ENCODE results near the gene AFAP1. TPM values are rescaled to one million over a fixed set of nuclear protein-coding genes. Genes with fewer than 3 reads are reported as not detected.

Gene AFAP1
- total RNA-seq, 1 donor from 2014 or later: 6.7 TPM

DNA sequence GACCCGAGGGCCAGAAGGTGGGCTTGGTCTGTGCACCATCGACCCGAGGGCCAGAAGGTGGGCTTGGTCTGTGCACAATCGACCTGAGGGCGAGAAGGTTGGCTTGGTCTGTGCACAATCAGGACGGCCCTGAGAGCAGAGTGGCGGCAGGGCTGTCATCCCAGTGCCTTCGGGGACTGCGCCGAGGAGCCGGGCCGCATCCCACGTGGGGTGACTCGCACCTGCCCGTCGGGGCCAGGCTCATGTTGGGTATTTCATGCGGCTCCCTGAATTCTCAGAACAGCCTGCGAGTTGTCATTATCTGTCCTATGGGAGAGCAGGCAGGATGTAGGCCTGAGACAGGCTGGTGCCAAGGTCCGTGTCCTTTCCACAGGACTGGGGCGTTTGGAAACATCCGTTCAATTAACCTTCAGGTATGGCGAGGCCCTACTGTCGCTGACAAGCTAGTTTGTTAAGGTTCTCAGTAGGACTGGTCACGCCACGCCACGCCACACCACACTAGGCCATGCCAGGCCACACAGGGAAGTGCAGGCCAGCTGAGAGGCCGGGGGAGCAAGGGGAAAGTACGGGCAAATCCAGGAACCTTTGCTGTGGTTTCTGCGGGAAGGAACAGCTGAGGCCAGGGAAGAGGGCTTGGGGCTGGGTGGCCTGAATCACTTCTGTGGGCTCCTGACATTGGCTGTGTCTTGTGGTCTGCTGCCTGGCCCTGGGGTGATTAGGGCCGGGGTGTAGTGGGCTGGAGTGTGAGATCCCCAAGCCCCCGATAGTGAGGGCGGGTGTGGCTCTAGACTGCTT lies 182.9 kb downstream of the AFAP1 start:
- no peaks in the 10 kb centered on the region for H3K79me2 ChIP-seq (ENCODE audit: low read depth)
- no peaks in the 10 kb centered on the region for H3K36me3 ChIP-seq
- Mint-ChIP-seq H3K27ac (peak overlapping the region; percentile 25), H3K36me3 (no peaks in the 10 kb centered on the region), H3K27me3 (ENCODE audit: insufficient read depth, low read depth) (peaks cover 29% of the 10 kb centered on the region), H3K9me3 (peaks cover 4% of the 10 kb centered on the region), H3K4me1 (peaks cover 31% of the 10 kb centered on the region), H3K4me3 (peak overlapping the region; percentile 13)
- peaks cover 16% of the 10 kb centered on the region for H3K4me1 ChIP-seq
- H3F3A ChIP-seq (ENCODE audit: low read depth): peaks cover 12% of the 10 kb centered on the region
- TF ChIP-seq EZH2phosphoT487 (IDR thresholded peaks at IDR 0.05): no peak
- H3K27ac ChIP-seq: no peak overlapping the region
- DNase-seq (ENCODE audit: low spot score): no peak
- no peaks in the 10 kb centered on the region for H3K27me3 ChIP-seq
- no peak overlapping the region for H2AFZ ChIP-seq (replicated peaks)
- H3K9me3 ChIP-seq (ENCODE audit: low read depth): no peaks in the 10 kb centered on the region
- no peak overlapping the region for H3K4me3 ChIP-seq
- H3K9ac ChIP-seq: no peak overlapping the region
- no peak overlapping the region for H3K4me2 ChIP-seq
- H4K20me1 ChIP-seq (ENCODE audit: low read depth): peaks cover 16% of the 10 kb centered on the region

DNA sequence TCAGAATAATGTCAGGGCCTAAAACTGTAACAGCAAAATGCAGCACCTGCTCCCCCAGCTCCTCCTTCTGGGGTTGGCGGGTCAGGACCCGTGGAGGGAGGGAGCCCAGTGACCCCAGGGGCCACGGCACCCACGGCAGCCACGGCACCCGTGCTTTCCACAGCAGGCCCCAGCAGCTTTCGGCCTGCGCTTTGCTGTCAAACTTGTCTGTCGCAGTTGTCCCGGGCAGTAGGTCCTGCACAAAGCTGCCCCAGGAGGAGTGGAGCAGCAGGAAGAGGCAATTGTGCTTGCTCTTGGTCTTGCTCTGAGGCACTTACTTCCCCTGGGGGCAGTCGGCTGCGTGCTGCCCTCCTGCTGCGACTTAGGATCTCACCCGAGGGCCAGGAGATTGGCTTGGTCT lies 183.6 kb downstream of the AFAP1 start:
- Histone ChIP-seq H3K79me2 (ENCODE audit: low read depth) (no peaks in the 10 kb centered on the region), H3K9ac (no peak overlapping the region), H4K20me1 (ENCODE audit: low read depth) (peaks cover 16% of the 10 kb centered on the region), H3K9me3 (ENCODE audit: low read depth) (no peaks in the 10 kb centered on the region), H3K4me3 (no peak overlapping the region), H3K4me2 (no peak overlapping the region), H2AFZ (replicated peaks) (no peak overlapping the region), H3K4me1 (peaks cover 16% of the 10 kb centered on the region), H3K27me3 (no peaks in the 10 kb centered on the region), H3K36me3 (no peaks in the 10 kb centered on the region), H3F3A (ENCODE audit: low read depth) (peaks cover 12% of the 10 kb centered on the region), H3K27ac (no peak overlapping the region)
- no peak for TF ChIP-seq EZH2 (IDR thresholded peaks at IDR 0.05)
- H3K27me3 Mint-ChIP-seq (ENCODE audit: insufficient read depth, low read depth): peaks cover 25% of the 10 kb centered on the region
- DNase-seq (ENCODE audit: low spot score): no peak
- no peaks in the 10 kb centered on the region for H3K36me3 Mint-ChIP-seq
- peaks cover 30% of the 10 kb centered on the region for H3K4me1 Mint-ChIP-seq
- no peak overlapping the region for H3K4me3 Mint-ChIP-seq
- H3K9me3 Mint-ChIP-seq: peaks cover 4% of the 10 kb centered on the region
- no peak overlapping the region for H3K27ac Mint-ChIP-seq

DNA sequence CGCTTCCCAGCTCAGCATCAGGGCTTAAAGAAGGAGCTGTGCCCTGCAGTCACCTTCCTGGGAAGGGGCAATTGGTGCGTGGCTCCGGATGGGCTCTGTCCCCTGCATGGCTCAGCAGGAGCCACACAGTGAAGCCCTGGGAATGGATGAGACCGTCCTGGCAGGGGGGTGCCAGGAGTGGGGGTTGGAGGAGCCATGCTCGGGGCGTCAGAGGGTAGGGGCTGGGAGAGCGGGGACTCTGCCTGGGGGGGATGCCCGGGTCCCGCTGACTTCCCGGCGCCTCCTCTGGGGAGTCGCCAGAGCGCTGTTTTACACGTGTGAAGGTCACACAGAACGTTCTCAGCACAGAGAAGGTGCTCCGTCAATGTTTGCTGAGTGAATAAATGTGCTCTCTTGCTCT lies 184.1 kb downstream of the AFAP1 start:
- Mint-ChIP-seq H3K36me3 (no peaks in the 10 kb centered on the region), H3K4me1 (peaks cover 30% of the 10 kb centered on the region), H3K4me3 (no peak overlapping the region), H3K27ac (no peak overlapping the region), H3K9me3 (peaks cover 4% of the 10 kb centered on the region), H3K27me3 (ENCODE audit: insufficient read depth, low read depth) (peaks cover 25% of the 10 kb centered on the region)
- Histone ChIP-seq H3K27ac (no peak overlapping the region), H3F3A (ENCODE audit: low read depth) (peaks cover 12% of the 10 kb centered on the region), H4K20me1 (ENCODE audit: low read depth) (peaks cover 16% of the 10 kb centered on the region), H3K36me3 (no peaks in the 10 kb centered on the region), H3K27me3 (no peaks in the 10 kb centered on the region), H3K9me3 (ENCODE audit: low read depth) (no peaks in the 10 kb centered on the region), H3K4me2 (no peak overlapping the region), H3K4me3 (no peak overlapping the region), H3K9ac (no peak overlapping the region), H2AFZ (replicated peaks) (no peak overlapping the region), H3K79me2 (ENCODE audit: low read depth) (no peaks in the 10 kb centered on the region), H3K4me1 (peaks cover 16% of the 10 kb centered on the region)
- TF ChIP-seq EZH2phosphoT487 (IDR thresholded peaks at IDR 0.05): no peak
- TF ChIP-seq EZH2 (IDR thresholded peaks at IDR 0.05): no peak
- TF ChIP-seq, protein P1, sequence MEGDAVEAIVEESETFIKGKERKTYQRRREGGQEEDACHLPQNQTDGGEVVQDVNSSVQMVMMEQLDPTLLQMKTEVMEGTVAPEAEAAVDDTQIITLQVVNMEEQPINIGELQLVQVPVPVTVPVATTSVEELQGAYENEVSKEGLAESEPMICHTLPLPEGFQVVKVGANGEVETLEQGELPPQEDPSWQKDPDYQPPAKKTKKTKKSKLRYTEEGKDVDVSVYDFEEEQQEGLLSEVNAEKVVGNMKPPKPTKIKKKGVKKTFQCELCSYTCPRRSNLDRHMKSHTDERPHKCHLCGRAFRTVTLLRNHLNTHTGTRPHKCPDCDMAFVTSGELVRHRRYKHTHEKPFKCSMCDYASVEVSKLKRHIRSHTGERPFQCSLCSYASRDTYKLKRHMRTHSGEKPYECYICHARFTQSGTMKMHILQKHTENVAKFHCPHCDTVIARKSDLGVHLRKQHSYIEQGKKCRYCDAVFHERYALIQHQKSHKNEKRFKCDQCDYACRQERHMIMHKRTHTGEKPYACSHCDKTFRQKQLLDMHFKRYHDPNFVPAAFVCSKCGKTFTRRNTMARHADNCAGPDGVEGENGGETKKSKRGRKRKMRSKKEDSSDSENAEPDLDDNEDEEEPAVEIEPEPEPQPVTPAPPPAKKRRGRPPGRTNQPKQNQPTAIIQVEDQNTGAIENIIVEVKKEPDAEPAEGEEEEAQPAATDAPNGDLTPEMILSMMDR (IDR thresholded peaks at IDR 0.05): no peak
- no peak for DNase-seq (ENCODE audit: low spot score)

DNA sequence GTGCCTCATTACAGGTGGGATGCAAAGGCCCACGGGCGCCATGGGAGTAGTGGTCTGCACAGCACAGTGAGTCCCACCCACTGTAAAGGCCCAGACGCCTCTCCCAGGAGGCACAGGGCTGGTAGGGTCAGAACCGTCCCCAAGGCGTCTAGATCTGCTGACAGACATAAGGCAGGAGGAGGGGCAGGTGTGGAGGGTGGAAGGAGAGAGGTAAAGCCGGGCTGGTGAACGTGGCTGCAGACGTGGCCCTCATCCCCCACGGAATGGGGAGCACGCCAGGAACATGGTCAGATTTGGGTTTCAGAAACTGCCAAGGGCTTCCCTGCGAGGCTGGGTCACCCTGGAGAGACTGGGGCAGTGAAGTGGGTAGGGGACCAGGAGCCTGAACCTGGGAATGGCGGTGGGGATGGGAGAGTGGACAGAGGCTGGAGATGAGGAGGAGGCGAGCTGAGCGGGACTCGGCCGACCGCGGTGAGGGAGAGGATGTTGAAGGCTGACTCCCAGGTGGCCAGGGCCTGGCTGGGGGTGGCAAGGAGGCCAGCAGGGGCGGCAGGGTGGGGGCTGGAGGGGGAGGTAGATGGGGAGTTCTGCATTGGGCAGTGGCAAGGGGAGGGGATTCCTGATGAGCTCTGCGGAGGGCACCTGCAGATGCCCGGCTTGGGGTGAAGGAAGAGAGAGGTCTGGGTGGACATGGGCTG lies 184.9 kb downstream of the AFAP1 start:
- no peak overlapping the region for H3K9ac ChIP-seq
- H2AFZ ChIP-seq (replicated peaks): no peak overlapping the region
- H4K20me1 ChIP-seq (ENCODE audit: low read depth): peaks cover 16% of the 10 kb centered on the region
- Mint-ChIP-seq H3K9me3 (peaks cover 4% of the 10 kb centered on the region), H3K4me3 (no peak overlapping the region), H3K27me3 (ENCODE audit: insufficient read depth, low read depth) (peaks cover 24% of the 10 kb centered on the region), H3K27ac (no peak overlapping the region), H3K36me3 (no peaks in the 10 kb centered on the region), H3K4me1 (peaks cover 30% of the 10 kb centered on the region)
- peaks cover 16% of the 10 kb centered on the region for H3K4me1 ChIP-seq
- DNase-seq (ENCODE audit: low spot score): no peak
- H3K4me3 ChIP-seq: no peak overlapping the region
- H3K9me3 ChIP-seq (ENCODE audit: low read depth): no peaks in the 10 kb centered on the region
- H3K36me3 ChIP-seq: no peaks in the 10 kb centered on the region
- H3K27ac ChIP-seq: no peak overlapping the region
- no peaks in the 10 kb centered on the region for H3K27me3 ChIP-seq
- H3K4me2 ChIP-seq: no peak overlapping the region
- no peak for TF ChIP-seq EZH2 (IDR thresholded peaks at IDR 0.05)
- TF ChIP-seq EZH2phosphoT487 (IDR thresholded peaks at IDR 0.05): no peak
- TF ChIP-seq, protein P1 (IDR thresholded peaks at IDR 0.05): no peak
- H3F3A ChIP-seq (ENCODE audit: low read depth): peaks cover 12% of the 10 kb centered on the region
- H3K79me2 ChIP-seq (ENCODE audit: low read depth): no peaks in the 10 kb centered on the region

All from neural progenitor cell (in vitro differentiated cells).